A204.1 (cell line): ENCODE data around the gene ZSWIM4.
"Not testable (repeated sequence)": the region's sequence is repeated elsewhere in the genome, so short reads cannot be mapped to it uniquely, and the experiment has no call there.

Experiments used
- FAIRE-seq: peaks from 2 replicates; lab custom pipeline; 2012; peaks lifted over from hg19 to GRCh38; lab: Jason Lieb, UNC

Gene ZSWIM4

GRCh38 chr19:13850910-13851733, 55.9 kb downstream of the ZSWIM4 start:
- no peak for FAIRE-seq

- FAIRE-seq = not testable (repeated sequence)
Observed at GRCh38 chr19:13851734-13852114, 56.5 kb downstream of the ZSWIM4 start.

GRCh38 chr19:13852171-13852707, 57.0 kb downstream of the ZSWIM4 start:
- not testable (repeated sequence) for FAIRE-seq

- no peak for FAIRE-seq
Observed at GRCh38 chr19:13856497-13856896, 61.3 kb downstream of the ZSWIM4 start.

GRCh38 chr19:13859361-13859880, 64.2 kb downstream of the ZSWIM4 start:
- no peak for FAIRE-seq

GRCh38 chr19:13860679-13861391, 65.6 kb downstream of the ZSWIM4 start:
- FAIRE-seq = no peak

- no peak for FAIRE-seq
Observed at GRCh38 chr19:13861392-13861713, 66.1 kb downstream of the ZSWIM4 start.

GRCh38 chr19:13861714-13862531, 66.7 kb downstream of the ZSWIM4 start:
- no peak for FAIRE-seq

- FAIRE-seq = no peak
Observed at GRCh38 chr19:13864046-13864666, 68.9 kb downstream of the ZSWIM4 start.

GRCh38 chr19:13864667-13865570, 69.7 kb downstream of the ZSWIM4 start:
- FAIRE-seq = no peak

GRCh38 chr19:13865571-13866462, 70.6 kb downstream of the ZSWIM4 start:
- FAIRE-seq = no peak

GRCh38 chr19:13866463-13867046, 71.3 kb downstream of the ZSWIM4 start:
- no peak for FAIRE-seq

GRCh38 chr19:13868663-13869062, 73.4 kb downstream of the ZSWIM4 start:
- no peak for FAIRE-seq

GRCh38 chr19:13869281-13869680, 74.0 kb downstream of the ZSWIM4 start:
- no peak for FAIRE-seq

- FAIRE-seq = no peak
Observed at GRCh38 chr19:13870873-13871272, 75.6 kb downstream of the ZSWIM4 start.

GRCh38 chr19:13872339-13872694, 77.1 kb downstream of the ZSWIM4 start:
- FAIRE-seq = no peak

GRCh38 chr19:13872695-13873389, 77.6 kb downstream of the ZSWIM4 start:
- no peak for FAIRE-seq

- FAIRE-seq = no peak
Observed at GRCh38 chr19:13873834-13874515, 78.7 kb downstream of the ZSWIM4 start.
